NCI-H524 treated with DMSO at 0.1 percent for 48 hours (cell line): ENCODE data around the gene ARMC10.
"Not testable (repeated sequence)": the region's sequence is repeated elsewhere in the genome, so short reads cannot be mapped to it uniquely, and the experiment has no call there.

Experiments used
- DNase-seq: peaks from one replicate; lab custom pipeline; 2025; lab: John Stamatoyannopoulos, UW

Gene ARMC10

GRCh38 chr7:103124429-103124979 lies 49.6 kb downstream of the ARMC10 start:
- no peak for DNase-seq

- no peak for DNase-seq
These were observed 52.1 kb downstream of the ARMC10 start for GRCh38 chr7:103127006-103127405.

GRCh38 chr7:103129702-103130549 lies 55.0 kb downstream of the ARMC10 start:
- DNase-seq: no peak

- DNase-seq: no peak
These were observed 56.1 kb downstream of the ARMC10 start for GRCh38 chr7:103130901-103131624.

GRCh38 chr7:103132995-103133688 lies 58.2 kb downstream of the ARMC10 start:
- peak; percentile 9 for DNase-seq

- no peak for DNase-seq
These were observed 60.1 kb downstream of the ARMC10 start for GRCh38 chr7:103134836-103135554.

- no peak for DNase-seq
These were observed 65.1 kb downstream of the ARMC10 start for GRCh38 chr7:103140061-103140460.

- DNase-seq: no peak
These were observed 65.7 kb downstream of the ARMC10 start for GRCh38 chr7:103140685-103141084.

GRCh38 chr7:103141753-103142404 lies 66.9 kb downstream of the ARMC10 start:
- DNase-seq: no peak

- no peak for DNase-seq
These were observed 67.6 kb downstream of the ARMC10 start for GRCh38 chr7:103142494-103142893.

- no peak for DNase-seq
These were observed 68.9 kb downstream of the ARMC10 start for GRCh38 chr7:103143868-103144267.

GRCh38 chr7:103144754-103145153 lies 69.8 kb downstream of the ARMC10 start:
- DNase-seq: not testable (repeated sequence)

- no peak for DNase-seq
These were observed 73.4 kb downstream of the ARMC10 start for GRCh38 chr7:103148131-103148993.
